Measurements from ENCODE around the gene ETV6.

ETV6 gene

GRCh38 chr12:11711651-11712327 is 62.3 kb downstream of the ETV6 start:
- Histone ChIP-seq H2AFZ (ENCODE audit: low read depth, low read length) (no peak overlapping the region), H3K27me3 (ENCODE audit: insufficient read depth, low read length, poor library complexity) (no peaks in the 10 kb centered on the region), H3K79me2 (ENCODE audit: insufficient read depth, low read length) (peaks cover 98% of the 10 kb centered on the region), H3K4me3 (ENCODE audit: low read depth in 1 of 2, low read length in 2 of 2) (no peak overlapping the region), H3K27ac (ENCODE audit: low read length) (no peak overlapping the region), H3K36me3 (ENCODE audit: insufficient read depth, low read length) (peaks cover 64% of the 10 kb centered on the region), H3K4me1 (ENCODE audit: insufficient read depth, low read length) (no peaks in the 10 kb centered on the region), H3K4me2 (ENCODE audit: insufficient read depth, low read length) (no peak overlapping the region), H3K9me3 (ENCODE audit: insufficient read depth, low read length, severe bottlenecking) (no peaks in the 10 kb centered on the region), H3K9ac (ENCODE audit: low read depth, low read length) (no peak overlapping the region), H4K20me1 (ENCODE audit: insufficient read depth, low read length) (peaks cover 82% of the 10 kb centered on the region)
- no peak for TF ChIP-seq CTCF (IDR thresholded peaks at IDR 0.05; ENCODE audit: borderline replicate concordance, extremely low read depth, low read length, poor library complexity, severe bottlenecking)
- TF ChIP-seq EZH2 (IDR thresholded peaks at IDR 0.05; ENCODE audit: borderline replicate concordance, low read depth, low read length, severe bottlenecking) = no peak
- DNase-seq (no peak), ATAC-seq (ENCODE audit: insufficient read depth, low read depth) (no peak)

GRCh38 chr12:11712491-11712890 is 63.0 kb downstream of the ETV6 start:
- DNase-seq = no peak
- Histone ChIP-seq H3K36me3 (ENCODE audit: insufficient read depth, low read length) (peaks cover 70% of the 10 kb centered on the region), H3K27ac (ENCODE audit: low read length) (no peak overlapping the region), H3K9me3 (ENCODE audit: insufficient read depth, low read length, severe bottlenecking) (no peaks in the 10 kb centered on the region), H4K20me1 (ENCODE audit: insufficient read depth, low read length) (peaks cover 82% of the 10 kb centered on the region), H3K9ac (ENCODE audit: low read depth, low read length) (no peak overlapping the region), H3K4me1 (ENCODE audit: insufficient read depth, low read length) (no peaks in the 10 kb centered on the region), H3K79me2 (ENCODE audit: insufficient read depth, low read length) (peaks cover 98% of the 10 kb centered on the region), H3K27me3 (ENCODE audit: insufficient read depth, low read length, poor library complexity) (no peaks in the 10 kb centered on the region), H2AFZ (ENCODE audit: low read depth, low read length) (no peak overlapping the region), H3K4me2 (ENCODE audit: insufficient read depth, low read length) (no peak overlapping the region), H3K4me3 (ENCODE audit: low read depth in 1 of 2, low read length in 2 of 2) (no peak overlapping the region)
- ATAC-seq (ENCODE audit: insufficient read depth, low read depth) = no peak
- TF ChIP-seq EZH2 (IDR thresholded peaks at IDR 0.05; ENCODE audit: borderline replicate concordance, low read depth, low read length, severe bottlenecking) (no peak), CTCF (IDR thresholded peaks at IDR 0.05; ENCODE audit: borderline replicate concordance, extremely low read depth, low read length, poor library complexity, severe bottlenecking) (no peak)

GRCh38 chr12:11713202-11713601 is 63.7 kb downstream of the ETV6 start:
- Histone ChIP-seq H3K79me2 (ENCODE audit: insufficient read depth, low read length) (peaks cover 98% of the 10 kb centered on the region), H4K20me1 (ENCODE audit: insufficient read depth, low read length) (peaks cover 85% of the 10 kb centered on the region), H3K9ac (ENCODE audit: low read depth, low read length) (no peak overlapping the region), H3K36me3 (ENCODE audit: insufficient read depth, low read length) (peaks cover 73% of the 10 kb centered on the region), H3K4me3 (ENCODE audit: low read depth in 1 of 2, low read length in 2 of 2) (no peak overlapping the region), H3K27me3 (ENCODE audit: insufficient read depth, low read length, poor library complexity) (no peaks in the 10 kb centered on the region), H3K27ac (ENCODE audit: low read length) (no peak overlapping the region), H3K9me3 (ENCODE audit: insufficient read depth, low read length, severe bottlenecking) (no peaks in the 10 kb centered on the region), H3K4me2 (ENCODE audit: insufficient read depth, low read length) (no peak overlapping the region), H2AFZ (ENCODE audit: low read depth, low read length) (no peak overlapping the region), H3K4me1 (ENCODE audit: insufficient read depth, low read length) (no peaks in the 10 kb centered on the region)
- no peak for TF ChIP-seq EZH2 (IDR thresholded peaks at IDR 0.05; ENCODE audit: borderline replicate concordance, low read depth, low read length, severe bottlenecking)
- no peak for TF ChIP-seq CTCF (IDR thresholded peaks at IDR 0.05; ENCODE audit: borderline replicate concordance, extremely low read depth, low read length, poor library complexity, severe bottlenecking)
- DNase-seq (no peak), ATAC-seq (ENCODE audit: insufficient read depth, low read depth) (no peak)
